ENCODE measurements around the gene SDC3.

The SDC3 gene

DNA sequence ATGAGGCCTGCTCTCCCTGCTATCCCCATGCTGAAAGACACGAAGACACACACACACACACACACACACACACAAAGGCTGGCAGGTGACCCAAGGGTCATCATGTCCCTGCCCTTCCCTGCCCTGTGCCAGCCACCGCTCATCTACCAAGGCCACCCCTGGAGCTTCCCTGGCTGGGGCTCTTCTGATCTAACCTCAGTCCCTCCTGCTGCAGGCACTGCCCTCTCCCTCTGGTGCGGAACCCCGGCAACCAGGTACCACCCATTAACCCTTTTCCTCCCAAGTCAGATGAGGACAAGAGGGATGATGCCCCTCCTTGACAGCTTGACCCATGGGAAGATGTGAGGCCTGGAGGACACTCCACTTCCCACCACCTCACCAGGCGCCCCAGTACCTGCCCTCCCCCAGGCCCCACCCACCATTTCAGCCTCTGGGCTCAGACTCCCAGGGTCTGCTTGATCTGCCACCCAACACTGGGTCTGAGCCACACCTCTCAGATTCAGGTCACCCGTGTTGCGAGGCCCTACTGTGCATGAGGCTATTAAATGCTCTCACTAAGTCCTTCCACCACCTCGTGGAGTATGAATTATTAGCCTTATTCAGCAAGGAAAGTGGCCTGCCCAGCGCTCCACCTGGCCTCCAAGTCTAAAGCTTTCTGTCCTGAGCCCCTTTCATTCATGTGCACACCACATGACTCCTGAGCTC lies 2.5 kb downstream of the SDC3 start:
- no peak for DNase-seq (ENCODE audit: low read depth)
- in situ Hi-C loops (cut with HindIII; ENCODE audit: low sequenced_read_pairs): loop anchor here (25.0 kb wide), 2 partner anchors 106 to 1194 kb away; no protein-coding TSS in a partner anchor
- no peak overlapping the region for H3K4me3 ChIP-seq (ENCODE audit: low read depth, low read length)
- no peak for TF ChIP-seq CTCF (IDR thresholded peaks at IDR 0.05; ENCODE audit: low read depth, low read length, missing control alignments)

- H3K4me3 ChIP-seq (ENCODE audit: low read depth, low read length): no peak overlapping the region
- in situ Hi-C loops (cut with HindIII; ENCODE audit: low sequenced_read_pairs): loop anchor here (25.0 kb wide), 2 partner anchors 107 to 1193 kb away; no protein-coding TSS in a partner anchor
- no peak for TF ChIP-seq CTCF (IDR thresholded peaks at IDR 0.05; ENCODE audit: low read depth, low read length, missing control alignments)
- DNase-seq (ENCODE audit: low read depth): no peak
Observed at GRCh38 chr1:30905403-30905802, 3.2 kb downstream of the SDC3 start.

DNA sequence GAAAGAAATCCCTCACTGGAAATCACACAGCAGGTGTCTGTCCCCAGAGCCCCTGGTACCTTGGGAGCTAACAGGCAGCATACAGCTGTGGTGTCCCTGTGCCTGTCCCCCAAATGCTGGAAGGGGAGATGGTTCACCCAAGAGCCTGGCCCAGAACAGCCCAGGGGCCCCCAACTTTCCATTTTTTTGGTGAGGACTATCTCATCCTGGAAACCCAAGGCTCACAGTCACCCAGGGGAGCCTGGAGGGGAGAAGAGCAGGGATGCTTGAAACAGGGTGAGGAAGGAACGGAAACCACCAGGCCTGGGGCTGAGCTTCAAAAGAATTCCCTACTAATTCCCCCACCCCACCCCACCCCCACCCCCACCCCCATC lies 3.6 kb downstream of the SDC3 start:
- H3K4me3 ChIP-seq (ENCODE audit: low read depth, low read length): no peak overlapping the region
- no peak for DNase-seq (ENCODE audit: low read depth)
- in situ Hi-C loops (cut with HindIII; ENCODE audit: low sequenced_read_pairs): loop anchor here (25.0 kb wide), 2 partner anchors 107 to 1193 kb away; no protein-coding TSS in a partner anchor
- TF ChIP-seq CTCF (IDR thresholded peaks at IDR 0.05; ENCODE audit: low read depth, low read length, missing control alignments): no peak

DNA sequence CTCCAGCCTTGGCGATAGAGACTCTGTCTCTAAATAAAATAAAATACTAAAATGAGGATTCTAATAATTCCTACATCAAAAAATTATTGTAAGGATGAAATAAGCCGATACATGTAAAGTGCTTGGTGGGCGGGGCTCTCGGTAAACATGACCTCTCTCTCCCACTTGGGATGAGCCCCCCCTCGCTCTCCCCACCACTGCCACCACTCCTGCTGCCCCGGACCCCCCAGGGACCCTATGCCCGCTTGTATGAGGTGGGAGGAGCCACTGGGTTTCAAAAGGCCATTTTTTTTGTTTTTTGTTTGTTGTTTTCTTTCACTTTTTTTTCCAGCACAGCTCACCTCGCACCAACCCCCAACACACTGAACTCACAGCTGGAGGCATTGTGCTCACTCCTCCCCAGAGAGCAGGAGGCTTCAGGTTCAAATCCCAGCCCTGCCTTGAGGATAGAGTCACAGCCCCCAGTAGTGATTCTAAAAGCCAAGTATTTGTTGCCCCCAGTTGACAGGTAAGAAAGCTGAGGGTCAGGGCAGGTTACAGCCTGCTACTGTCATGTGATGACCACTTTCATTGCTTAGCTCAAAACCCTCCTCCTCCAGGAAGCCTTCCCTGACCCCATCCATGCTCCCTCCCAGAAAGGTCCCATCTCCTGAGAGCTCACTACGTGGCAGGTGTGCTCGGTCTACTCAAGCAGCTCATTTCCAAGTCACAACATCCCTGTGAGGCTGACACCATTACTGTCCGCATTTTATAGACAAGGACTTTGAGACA lies 4.2 kb downstream of the SDC3 start:
- no peak overlapping the region for H3K4me3 ChIP-seq (ENCODE audit: low read depth, low read length)
- DNase-seq (ENCODE audit: low read depth): no peak
- TF ChIP-seq CTCF (IDR thresholded peaks at IDR 0.05; ENCODE audit: low read depth, low read length, missing control alignments): no peak
- in situ Hi-C loops (cut with HindIII; ENCODE audit: low sequenced_read_pairs): loop anchor here (25.0 kb wide), 2 partner anchors 108 to 1192 kb away; no protein-coding TSS in a partner anchor

DNA sequence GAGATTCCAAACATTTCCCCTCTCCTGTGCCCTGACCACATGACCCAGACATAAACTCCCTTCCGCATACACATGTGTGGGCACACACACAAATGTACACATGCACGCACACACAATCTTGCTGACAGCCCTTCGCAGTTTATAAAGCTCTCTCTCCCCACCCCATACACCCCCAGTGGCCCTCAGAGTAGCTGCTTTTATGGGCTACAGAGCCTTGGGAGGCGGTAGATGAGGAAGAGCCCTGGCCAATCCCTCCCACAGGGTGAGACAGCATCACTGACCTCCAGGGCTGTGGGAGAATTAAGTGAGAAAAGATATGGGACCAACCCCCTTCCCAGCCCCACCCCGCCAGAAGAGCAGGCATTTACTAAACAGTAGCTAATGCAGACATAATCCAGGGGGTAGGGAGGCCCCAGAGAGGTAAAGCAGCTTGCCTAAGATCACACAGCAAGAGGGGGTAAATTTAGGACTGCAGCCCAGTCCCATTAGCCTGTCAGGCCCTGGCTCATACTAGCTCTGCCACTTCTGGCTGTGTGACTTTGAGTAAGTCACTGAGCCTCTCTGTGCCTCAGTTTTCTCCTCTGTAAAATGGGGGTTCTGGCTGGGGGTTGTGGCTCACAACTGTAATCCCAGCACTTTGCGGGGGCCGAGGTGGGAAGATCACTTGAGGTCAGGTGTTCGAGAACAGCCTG lies 5.1 kb downstream of the SDC3 start:
- no peak overlapping the region for H3K4me3 ChIP-seq (ENCODE audit: low read depth, low read length)
- no peak for TF ChIP-seq CTCF (IDR thresholded peaks at IDR 0.05; ENCODE audit: low read depth, low read length, missing control alignments)
- DNase-seq (ENCODE audit: low read depth): no peak
- in situ Hi-C loops (cut with HindIII; ENCODE audit: low sequenced_read_pairs): loop anchor here (25.0 kb wide), 2 partner anchors 109 to 1191 kb away; no protein-coding TSS in a partner anchor

DNA sequence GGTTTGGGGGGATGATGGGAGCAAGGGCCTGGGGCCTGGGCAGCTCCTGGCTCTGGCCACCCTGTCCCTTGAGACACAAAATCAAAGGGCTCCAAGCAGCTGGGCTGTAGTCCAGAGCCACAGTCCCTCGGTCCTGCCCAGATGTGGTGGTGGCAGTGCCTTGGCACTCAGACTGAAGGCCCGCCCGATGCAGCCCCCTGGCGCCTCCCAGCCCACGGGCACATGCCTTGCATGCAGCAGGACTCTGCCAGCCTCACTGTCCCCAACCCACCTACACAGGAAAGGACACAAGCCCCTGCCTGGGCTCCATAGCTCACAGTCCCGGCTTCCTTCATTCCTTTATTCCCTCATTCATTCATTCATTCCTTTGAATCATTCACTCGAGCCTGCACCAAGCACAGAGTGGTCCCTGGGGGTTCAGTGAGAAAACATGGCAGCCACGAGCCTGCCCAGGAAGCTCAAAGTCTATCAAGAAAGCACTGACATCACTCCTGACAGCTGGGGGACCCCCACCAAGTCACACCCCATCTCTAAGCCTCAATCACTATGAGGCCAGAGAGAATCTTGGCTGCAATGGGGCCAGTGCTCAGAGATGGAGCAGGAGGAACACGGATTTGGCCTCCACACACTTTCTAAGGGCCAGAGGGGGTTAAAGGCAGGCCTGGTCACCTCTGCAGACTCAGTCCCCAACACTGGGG lies 5.8 kb downstream of the SDC3 start:
- in situ Hi-C loops (cut with HindIII; ENCODE audit: low sequenced_read_pairs): loop anchor here (25.0 kb wide), 2 partner anchors 110 to 1190 kb away; no protein-coding TSS in a partner anchor
- no peak for DNase-seq (ENCODE audit: low read depth)

More for the DNA sequence above, 5.8 kb downstream of the SDC3 start:
- no peak for TF ChIP-seq CTCF (IDR thresholded peaks at IDR 0.05; ENCODE audit: low read depth, low read length, missing control alignments)
- no peak overlapping the region for H3K4me3 ChIP-seq (ENCODE audit: low read depth, low read length)
